Upper lobe of right lung (tissue), 1 donor: ENCODE data around the gene MIA. TPM values are rescaled to one million over a fixed set of nuclear protein-coding genes. Genes with fewer than 3 reads are reported as not detected.
"Not testable (repeated sequence)": the region's sequence is repeated elsewhere in the genome, so short reads cannot be mapped to it uniquely, and the experiment has no call there.

Experiments used
- ATAC-seq: fragments of 200-7000 bp; cut with Tn5 transposase; one replicate; pipeline ENCODE4 v1.9.1; 2020; ENCODE audit warnings: mild to moderate bottlenecking, moderate library complexity
- DNase-seq: peaks from one replicate; pipeline ENCODE4 v3.0.0-alpha.2; 2020
- H3K27ac ChIP-seq: fragments of 200-600 bp; one replicate; pipeline ENCODE4 v1.8.0; 2022
- H3K27me3 ChIP-seq: fragments of 200-600 bp; one replicate; pipeline ENCODE4 v1.8.0; 2022; ENCODE audit warnings: mild to moderate bottlenecking
- H3K36me3 ChIP-seq: fragments of 200-600 bp; one replicate; pipeline ENCODE4 v1.8.0; 2022
- H3K4me1 ChIP-seq: fragments of 200-600 bp; one replicate; pipeline ENCODE4 v1.8.0; 2022
- H3K4me3 ChIP-seq: fragments of 200-600 bp; one replicate; pipeline ENCODE4 v1.8.0; 2022; ENCODE audit warnings: mild to moderate bottlenecking
- H3K9me3 ChIP-seq: fragments of 200-600 bp; one replicate; pipeline ENCODE4 v1.8.0; 2022
- CTCF ChIP-seq: fragments of 200-600 bp; IDR thresholded peaks from one replicate; pipeline ENCODE4 v1.8.0; 2022; ENCODE audit warnings: antibody characterized with exemption
- intact Hi-C: fragments of 100-400 bp; cut with DNase I; formaldehyde crosslinking; loops from one replicate; pipeline ENCODE4 v1.11.0; 2022
- total RNA-seq: library from RNA; stranded (reverse); fragmentation: NEBNext Ultra II Directional; extraction: Animal tissue kit (Norgen Biotek cat#: 25700); gene quantifications from one replicate; pipeline ENCODE4 v1.2.1, GENCODE V29; 2021
- donor health status: DM: no; HTN: yes; CAD: no; lungs with severe emphysema.

The MIA gene
- total RNA-seq, 1 donor from 2014 or later: not detected

- Histone ChIP-seq H3K27me3 (no peaks in the 10 kb centered on the region), H3K4me3 (no peak overlapping the region), H3K36me3 (peaks cover 55% of the 10 kb centered on the region), H3K4me1 (peaks cover 76% of the 10 kb centered on the region), H3K9me3 (no peaks in the 10 kb centered on the region), H3K27ac (no peak overlapping the region)
- TF ChIP-seq CTCF: no peak
- ATAC-seq: no peak
- intact Hi-C loops: no loop called here
- DNase-seq: no peak
These were observed 33.2 kb downstream of the MIA start for GRCh38 chr19:40808497-40808896.

GRCh38 chr19:40809358-40810086 lies 34.2 kb downstream of the MIA start:
- H3K27ac ChIP-seq: peak overlapping the region; percentile 78
- peak; percentile 65 for DNase-seq

GRCh38 chr19:40810160-40810559 lies 34.8 kb downstream of the MIA start:
- Histone ChIP-seq H3K27ac (peak overlapping the region; percentile 78), H3K4me1 (peaks cover 59% of the 10 kb centered on the region), H3K9me3 (no peaks in the 10 kb centered on the region), H3K4me3 (peak overlapping the region; percentile 50), H3K36me3 (peaks cover 42% of the 10 kb centered on the region), H3K27me3 (no peaks in the 10 kb centered on the region)
- TF ChIP-seq CTCF: no peak
- ATAC-seq (no peak), DNase-seq (no peak)
- intact Hi-C loops: no loop called here

More at GRCh38 chr19:40809358-40810086, 34.2 kb downstream of the MIA start:
- peaks cover 48% of the 10 kb centered on the region for H3K36me3 ChIP-seq
- H3K4me1 ChIP-seq: peaks cover 66% of the 10 kb centered on the region
- intact Hi-C loops: no loop called here
- no peaks in the 10 kb centered on the region for H3K9me3 ChIP-seq
- no peak for TF ChIP-seq CTCF
- no peak for ATAC-seq
- H3K4me3 ChIP-seq: peak overlapping the region; percentile 50
- no peaks in the 10 kb centered on the region for H3K27me3 ChIP-seq

- Histone ChIP-seq H3K4me3 (peak overlapping the region; percentile 50), H3K27ac (peak overlapping the region; percentile 78), H3K4me1 (peaks cover 53% of the 10 kb centered on the region), H3K36me3 (peaks cover 36% of the 10 kb centered on the region)
- peak; percentile 93 for DNase-seq
- H3K9me3 ChIP-seq, H3K27me3 ChIP-seq, intact Hi-C loops: not testable (repeated sequence)
- peak; percentile 90 for ATAC-seq
These were observed 35.5 kb downstream of the MIA start for GRCh38 chr19:40810649-40811408.

- DNase-seq: no peak
- no peak for TF ChIP-seq CTCF
- peak overlapping the region; percentile 50 for H3K4me3 ChIP-seq
- H3K9me3 ChIP-seq: no peaks in the 10 kb centered on the region
- H3K4me1 ChIP-seq: peaks cover 44% of the 10 kb centered on the region
- H3K36me3 ChIP-seq: peaks cover 29% of the 10 kb centered on the region
- intact Hi-C loops: no loop called here
- peak overlapping the region; percentile 78 for H3K27ac ChIP-seq
- H3K27me3 ChIP-seq: no peaks in the 10 kb centered on the region
- ATAC-seq: no peak
These were observed 36.4 kb downstream of the MIA start for GRCh38 chr19:40811478-40812341.

- H3K27me3 ChIP-seq, H3K9me3 ChIP-seq, H3K27ac ChIP-seq, ATAC-seq, DNase-seq, intact Hi-C loops, H3K4me3 ChIP-seq: not testable (repeated sequence)
- H3K36me3 ChIP-seq: peaks cover 20% of the 10 kb centered on the region
- H3K4me1 ChIP-seq: peaks cover 35% of the 10 kb centered on the region
These were observed 37.2 kb downstream of the MIA start for GRCh38 chr19:40812571-40812970.
